A673 (cell line): ENCODE measurements around the gene KIF19.

Source experiments
- CTCF ChIP-seq: fragments of 300-800, 200-600 bp; sonication (generic); conservative IDR thresholded peaks from 2 replicates; pipeline ENCODE4 v1.5.1; 2017; ENCODE audit warnings: low read depth, mild to moderate bottlenecking, antibody characterized with exemption, low read length, moderate library complexity, mixed read lengths
- EZH2 ChIP-seq: fragments of 200-600 bp; sonication (generic); IDR thresholded peaks from 2 replicates; pipeline ENCODE4 v1.6.1; 2017; ENCODE audit warnings: borderline replicate concordance, low read depth, mild to moderate bottlenecking, mixed read lengths, antibody characterized with exemption, low read length; ENCODE audit not compliant: poor library complexity, severe bottlenecking

GRCh38 chr17:74343121-74343520 lies 17.1 kb downstream of the KIF19 start:
- no peak for TF ChIP-seq CTCF
- no peak for TF ChIP-seq EZH2
